ENCODE measurements around the gene KHDRBS1. TPM values are rescaled to one million over a fixed set of nuclear protein-coding genes. Genes with fewer than 3 reads are reported as not detected.

The KHDRBS1 gene
- total and polyA plus RNA-seq, 9 of the 15 experiments (the other 6 are each of a cell fraction or from before 2014, with no cell fraction given), result 48.4 to 257 (median 114) TPM

GRCh38 chr1:32013386-32014198 is at the start of gene KHDRBS1 (continued):
- peak; percentile 50 for TF ChIP-seq NEUROD1 (IDR thresholded peaks at IDR 0.05; ENCODE audit: borderline replicate concordance, low read depth, low read length, partially characterized antibody)
- TF ChIP-seq KAT2B (IDR thresholded peaks at IDR 0.05; ENCODE audit: low read depth, low read length), result no peak
- no peak for TF ChIP-seq CC2D1A (IDR thresholded peaks at IDR 0.05)
- peak; percentile 28; the same call in 1 of the 2 replicates for TF ChIP-seq GTF2A2 (tag; IDR thresholded peaks at IDR 0.05)
- 0 out of 2 replicates have a peak, but pooled peaks have one; percentile 18 for TF ChIP-seq ZBTB9 (CRISPR knock-in tag; IDR thresholded peaks at IDR 0.05)
- no peak for TF ChIP-seq SMARCC2 (IDR thresholded peaks at IDR 0.05; ENCODE audit: low read depth)
- no peak for TF ChIP-seq NFYB (IDR thresholded peaks at IDR 0.05; ENCODE audit: extremely low read depth, insufficient read length)
- TF ChIP-seq FOXO4 (CRISPR knock-in tag; IDR thresholded peaks at IDR 0.05), result no peak
- no peak for TF ChIP-seq PHB2 (IDR thresholded peaks at IDR 0.05; ENCODE audit: low read depth)
- peak; percentile 79 for TF ChIP-seq KDM5B (IDR thresholded peaks at IDR 0.05; ENCODE audit: insufficient replicate concordance, low read depth, low read length)
- TF ChIP-seq, protein P1, sequence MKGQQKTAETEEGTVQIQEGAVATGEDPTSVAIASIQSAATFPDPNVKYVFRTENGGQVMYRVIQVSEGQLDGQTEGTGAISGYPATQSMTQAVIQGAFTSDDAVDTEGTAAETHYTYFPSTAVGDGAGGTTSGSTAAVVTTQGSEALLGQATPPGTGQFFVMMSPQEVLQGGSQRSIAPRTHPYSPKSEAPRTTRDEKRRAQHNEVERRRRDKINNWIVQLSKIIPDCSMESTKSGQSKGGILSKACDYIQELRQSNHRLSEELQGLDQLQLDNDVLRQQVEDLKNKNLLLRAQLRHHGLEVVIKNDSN (CRISPR knock-in tag; IDR thresholded peaks at IDR 0.05), result peak; percentile 98
- TF ChIP-seq TBL1XR1 (IDR thresholded peaks at IDR 0.05; ENCODE audit: low read length in 2 of 2), result no peak; a peak in 1 of 4 replicates
- peak; percentile 24 to 79; a peak in 3 of 4 replicates for TF ChIP-seq MLLT1 (IDR thresholded peaks at IDR 0.05)
- 0 out of 2 replicates have a peak, but pooled peaks have one; percentile 66 for TF ChIP-seq ARID1B (IDR thresholded peaks at IDR 0.05)
- TF ChIP-seq SETDB1 (IDR thresholded peaks at IDR 0.05; ENCODE audit: low read length), result peak; percentile 38
- TF ChIP-seq HNRNPLL (IDR thresholded peaks at IDR 0.05; ENCODE audit: low read depth, low read length, poor library complexity, severe bottlenecking), result peak; percentile 40
- peak; percentile 76 for TF ChIP-seq ARID4B (CRISPR knock-in tag; IDR thresholded peaks at IDR 0.05)

All from K562 (cell line).